ENCODE data around the gene TMED5. TPM values are rescaled to one million over a fixed set of nuclear protein-coding genes. Genes with fewer than 3 reads are reported as not detected.

The TMED5 gene
- total RNA-seq, 1 donor from 2014 or later: 43.0 TPM

DNA sequence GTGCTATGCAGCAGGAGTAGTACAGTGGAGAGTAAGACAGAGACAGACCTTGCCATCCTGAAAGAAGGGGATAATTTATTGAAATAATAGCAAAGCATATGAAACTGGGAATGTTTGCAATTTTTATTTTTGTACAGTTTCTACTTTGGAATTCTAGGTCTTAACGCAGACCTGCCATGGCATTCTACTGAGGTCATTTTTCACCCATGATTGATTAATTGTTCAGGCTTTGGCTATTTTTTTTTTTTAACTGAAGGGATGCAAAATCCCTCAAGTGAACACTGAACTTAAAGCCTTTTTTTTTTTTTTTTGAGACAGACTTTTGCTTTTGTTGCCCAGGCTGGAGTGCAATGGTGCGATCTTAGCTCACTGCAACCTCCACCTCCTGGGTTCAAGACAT is 74.0 kb downstream of the TMED5 start:
- Mint-ChIP-seq H3K4me3 (no peak overlapping the region), H3K27ac (peak overlapping the region; percentile 64), H3K9me3 (peaks cover 15% of the 10 kb centered on the region), H3K36me3 (peaks cover 48% of the 10 kb centered on the region), H3K27me3 (ENCODE audit: low read depth) (no peaks in the 10 kb centered on the region), H3K4me1 (no peaks in the 10 kb centered on the region)
- DNase-seq (ENCODE audit: low spot score in 2 of 2, unreplicated experiment in 2 of 2): no peak
- TF ChIP-seq, protein P1, sequence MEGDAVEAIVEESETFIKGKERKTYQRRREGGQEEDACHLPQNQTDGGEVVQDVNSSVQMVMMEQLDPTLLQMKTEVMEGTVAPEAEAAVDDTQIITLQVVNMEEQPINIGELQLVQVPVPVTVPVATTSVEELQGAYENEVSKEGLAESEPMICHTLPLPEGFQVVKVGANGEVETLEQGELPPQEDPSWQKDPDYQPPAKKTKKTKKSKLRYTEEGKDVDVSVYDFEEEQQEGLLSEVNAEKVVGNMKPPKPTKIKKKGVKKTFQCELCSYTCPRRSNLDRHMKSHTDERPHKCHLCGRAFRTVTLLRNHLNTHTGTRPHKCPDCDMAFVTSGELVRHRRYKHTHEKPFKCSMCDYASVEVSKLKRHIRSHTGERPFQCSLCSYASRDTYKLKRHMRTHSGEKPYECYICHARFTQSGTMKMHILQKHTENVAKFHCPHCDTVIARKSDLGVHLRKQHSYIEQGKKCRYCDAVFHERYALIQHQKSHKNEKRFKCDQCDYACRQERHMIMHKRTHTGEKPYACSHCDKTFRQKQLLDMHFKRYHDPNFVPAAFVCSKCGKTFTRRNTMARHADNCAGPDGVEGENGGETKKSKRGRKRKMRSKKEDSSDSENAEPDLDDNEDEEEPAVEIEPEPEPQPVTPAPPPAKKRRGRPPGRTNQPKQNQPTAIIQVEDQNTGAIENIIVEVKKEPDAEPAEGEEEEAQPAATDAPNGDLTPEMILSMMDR (IDR thresholded peaks at IDR 0.05; ENCODE audit: unreplicated experiment): no peak

DNA sequence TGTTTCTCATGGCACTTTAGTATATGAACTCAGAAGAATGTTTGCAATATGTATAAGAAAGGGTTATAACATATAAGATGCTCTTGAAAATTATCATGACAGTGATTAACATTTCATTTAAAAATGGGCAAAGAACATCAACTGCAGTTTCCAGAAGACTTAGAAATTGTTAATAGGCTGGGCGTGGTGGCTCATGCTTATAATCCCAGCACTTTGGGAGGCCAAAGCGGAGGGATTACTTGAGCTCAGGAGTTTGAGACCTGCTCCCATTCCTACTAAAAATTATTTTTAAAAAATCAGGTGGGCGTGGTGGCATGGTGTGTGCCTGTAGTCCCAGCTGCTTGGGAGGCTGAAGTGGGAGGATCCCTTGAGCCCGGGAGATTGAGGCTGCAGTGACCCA is 78.1 kb downstream of the TMED5 start:
- Mint-ChIP-seq H3K36me3 (peaks cover 27% of the 10 kb centered on the region), H3K9me3 (peaks cover 6% of the 10 kb centered on the region), H3K27me3 (ENCODE audit: low read depth) (no peaks in the 10 kb centered on the region), H3K27ac (peak overlapping the region; percentile 37), H3K4me3 (no peak overlapping the region), H3K4me1 (no peaks in the 10 kb centered on the region)
- TF ChIP-seq, protein P1 (IDR thresholded peaks at IDR 0.05; ENCODE audit: unreplicated experiment): no peak
- no peak for DNase-seq (ENCODE audit: low spot score in 2 of 2, unreplicated experiment in 2 of 2)

Other genes starting within 250 kb of the TMED5 start
- gene DIPK1A, start 219.0 kb downstream of the TMED5 start, total RNA-seq: 11.8 to 13.8 TPM (median 12.3 TPM) in 3 replicates
- 70.9 to 76.2 TPM (median 73.5 TPM) in 3 replicates for gene MTF2, start 101.1 kb downstream of the TMED5 start, total RNA-seq
- 7.5 to 9.9 TPM (median 8.2 TPM) in 3 replicates for gene CCDC18, start 311 bp upstream of the TMED5 start, total RNA-seq
- gene DR1, start 165.5 kb upstream of the TMED5 start, total RNA-seq: 36.8 to 38.7 TPM (median 37.7 TPM) in 3 replicates

Measured in mesothelial cell of epicardium (in vitro differentiated cells).